Neural cell (in vitro differentiated cells): ENCODE results near the gene RNLS. TPM values are rescaled to one million over a fixed set of nuclear protein-coding genes. Genes with fewer than 3 reads are reported as not detected.
"Not testable (repeated sequence)": the region's sequence is repeated elsewhere in the genome, so short reads cannot be mapped to it uniquely, and the experiment has no call there.

ENCODE experiments used
- H2AFZ ChIP-seq: fragments of 200-600, 300-800 bp; sonication (generic), shearing (Covaris generic); 2 replicates; pipeline ENCODE4 v1.6.0; 2014; ENCODE audit warnings: low read depth, mild to moderate bottlenecking, antibody characterized with exemption, low read length, moderate library complexity
- H3F3A ChIP-seq: fragments of 200-600 bp; shearing (Covaris generic); 2 replicates; pipeline ENCODE4 v1.6.1; 2016; ENCODE audit warnings: mild to moderate bottlenecking, moderate library complexity, mixed read lengths, antibody characterized with exemption, low read length; ENCODE audit not compliant: insufficient read depth, poor library complexity, severe bottlenecking
- H3K27ac ChIP-seq: fragments of 200-600, 300-800 bp; sonication (generic), shearing (Covaris generic); 2 replicates; pipeline ENCODE4 v1.5.1; 2014; ENCODE audit warnings: mild to moderate bottlenecking, low read length, moderate library complexity
- H3K27me3 ChIP-seq: fragments of 300-800, 200-600 bp; sonication (generic), shearing (Covaris generic); 2 replicates; pipeline ENCODE4 v1.6.0; 2014; ENCODE audit warnings: mild to moderate bottlenecking, low read depth, low read length, moderate library complexity; ENCODE audit not compliant: insufficient read depth
- H3K36me3 ChIP-seq: fragments of 300-800, 200-600 bp; sonication (generic), shearing (Covaris generic); 2 replicates; pipeline ENCODE4 v1.5.1; 2014; ENCODE audit warnings: mild to moderate bottlenecking, antibody characterized with exemption, low read length, moderate library complexity; ENCODE audit not compliant: insufficient read depth
- H3K4me2 ChIP-seq: fragments of 300-800, 200-600 bp; sonication (generic), shearing (Covaris generic); 2 replicates; pipeline ENCODE4 v1.6.0; 2014; ENCODE audit warnings: mild to moderate bottlenecking, low read length
- H3K4me3 ChIP-seq: fragments of 300-800, 200-600 bp; sonication (generic), shearing (Covaris generic); 2 replicates; pipeline ENCODE4 v1.5.1; 2014; ENCODE audit warnings: mild to moderate bottlenecking, low read length, moderate library complexity
- H3K79me2 ChIP-seq: fragments of 200-600 bp; shearing (Covaris generic); replicated peaks from 2 replicates; pipeline ENCODE4 v1.6.0; 2014; ENCODE audit warnings: mild to moderate bottlenecking, low read length, moderate library complexity; ENCODE audit not compliant: insufficient read depth
- H3K9ac ChIP-seq: fragments of 300-800, 200-600 bp; sonication (generic), shearing (Covaris generic); 2 replicates; pipeline ENCODE4 v1.6.1; 2016; ENCODE audit warnings: mild to moderate bottlenecking, low read length, mixed read lengths
- H3K9me2 ChIP-seq: fragments of 200-600 bp; shearing (Covaris generic); 2 replicates; pipeline ENCODE4 v1.6.1; 2016; ENCODE audit warnings: mild to moderate bottlenecking, low read length, mixed read lengths; ENCODE audit not compliant: insufficient read depth
- H3K9me3 ChIP-seq: fragments of 200-600, 300-800 bp; sonication (generic), shearing (Covaris generic); 2 replicates; pipeline ENCODE4 v1.6.1; 2016; ENCODE audit warnings: mild to moderate bottlenecking, mixed run types, low read length, moderate library complexity, mixed read lengths
- H4K20me1 ChIP-seq: fragments of 200-600 bp; shearing (Covaris generic); 2 replicates; pipeline ENCODE4 v1.6.1; 2016; ENCODE audit warnings: mild to moderate bottlenecking, mixed run types; ENCODE audit not compliant: insufficient read depth
- CTCF ChIP-seq: fragments of 450-650 bp; IDR thresholded peaks from 2 replicates; pipeline ENCODE4 v1.5.1; 2014; ENCODE audit warnings: antibody characterized with exemption, mild to moderate bottlenecking, moderate library complexity; ENCODE audit not compliant: poor library complexity, severe bottlenecking
- EP300 ChIP-seq: fragments of 450-650 bp; conservative IDR thresholded peaks from 2 replicates; pipeline ENCODE4 v1.6.1; 2014; ENCODE audit warnings: antibody characterized with exemption, mild to moderate bottlenecking, moderate library complexity; ENCODE audit not compliant: poor library complexity, severe bottlenecking
- EZH2 ChIP-seq: fragments of 200-600, 300-800 bp; shearing (Covaris generic), sonication (generic); IDR thresholded peaks from 2 replicates; pipeline ENCODE4 v1.6.1; 2014; ENCODE audit warnings: antibody characterized with exemption, low read length, borderline replicate concordance, mild to moderate bottlenecking; ENCODE audit not compliant: insufficient read depth, poor library complexity, severe bottlenecking
- MXI1 ChIP-seq: fragments of 450-650 bp; conservative IDR thresholded peaks from 2 replicates; pipeline ENCODE4 v1.6.1; 2014; ENCODE audit warnings: antibody characterized with exemption, mild to moderate bottlenecking; ENCODE audit not compliant: poor library complexity, severe bottlenecking
- POLR2AphosphoS5 ChIP-seq: IDR thresholded peaks from 2 replicates; pipeline ENCODE4 v1.6.1; 2012
- RAD21 ChIP-seq: fragments of 450-650 bp; conservative IDR thresholded peaks from 2 replicates; pipeline ENCODE4 v1.6.1; 2014; ENCODE audit warnings: antibody characterized with exemption, mild to moderate bottlenecking, moderate library complexity
- SMC3 ChIP-seq: fragments of 450-650 bp; conservative IDR thresholded peaks from 2 replicates; pipeline ENCODE4 v1.6.1; 2014; ENCODE audit warnings: antibody characterized with exemption, mild to moderate bottlenecking, moderate library complexity; ENCODE audit not compliant: poor library complexity
- TAF1 ChIP-seq: IDR thresholded peaks from 2 replicates; pipeline ENCODE4 v1.6.1; 2012; ENCODE audit warnings: low read depth
- polyA plus RNA-seq: library from polyadenylated mRNA; depleted of rRNA; stranded (reverse); fragments of >200 nt; gene quantifications from 2 replicates; pipeline ENCODE4 v1.2.3, GENCODE V29; 2014
- TF ChIP-seq, protein P1 (sequence below): IDR thresholded peaks from 2 replicates; pipeline ENCODE4 v1.6.1; 2012; ENCODE audit warnings: borderline replicate concordance

RNLS gene
- polyA plus RNA-seq, 1 donor from 2014 or later: 0.20 TPM

DNA sequence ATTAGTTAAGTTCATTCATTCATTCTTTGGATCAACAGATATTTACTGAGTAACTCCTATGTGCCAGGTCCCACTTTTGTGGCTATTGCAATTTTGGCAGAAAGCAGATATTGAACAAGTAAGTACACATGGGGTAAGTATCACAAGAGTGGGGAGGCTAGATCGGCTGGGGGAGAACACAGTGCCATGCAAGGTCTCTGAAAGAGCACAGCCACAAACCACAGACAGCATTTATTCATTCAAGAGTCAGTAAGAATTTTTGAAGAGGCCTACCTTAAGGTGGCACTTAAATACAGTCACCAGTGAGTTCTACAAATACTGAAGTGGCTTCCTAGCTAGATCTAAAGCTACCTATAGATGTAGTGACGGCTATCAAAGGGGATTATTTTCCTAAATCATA is 304.2 kb downstream of the RNLS start:
- Histone ChIP-seq H3K27ac (no peak overlapping the region), H3K4me3 (no peak overlapping the region), H3K36me3 (no peaks in the 10 kb centered on the region), H3K9ac (no peak overlapping the region), H3K4me2 (no peak overlapping the region), H3F3A (no peaks in the 10 kb centered on the region), H2AFZ (no peak overlapping the region), H4K20me1 (no peaks in the 10 kb centered on the region), H3K9me3 (no peaks in the 10 kb centered on the region), H3K79me2 (no peaks in the 10 kb centered on the region), H3K9me2 (no peaks in the 10 kb centered on the region), H3K27me3 (no peaks in the 10 kb centered on the region)
- no peak for TF ChIP-seq POLR2AphosphoS5
- no peak for TF ChIP-seq MXI1
- no peak for TF ChIP-seq EP300
- TF ChIP-seq, protein P1, sequence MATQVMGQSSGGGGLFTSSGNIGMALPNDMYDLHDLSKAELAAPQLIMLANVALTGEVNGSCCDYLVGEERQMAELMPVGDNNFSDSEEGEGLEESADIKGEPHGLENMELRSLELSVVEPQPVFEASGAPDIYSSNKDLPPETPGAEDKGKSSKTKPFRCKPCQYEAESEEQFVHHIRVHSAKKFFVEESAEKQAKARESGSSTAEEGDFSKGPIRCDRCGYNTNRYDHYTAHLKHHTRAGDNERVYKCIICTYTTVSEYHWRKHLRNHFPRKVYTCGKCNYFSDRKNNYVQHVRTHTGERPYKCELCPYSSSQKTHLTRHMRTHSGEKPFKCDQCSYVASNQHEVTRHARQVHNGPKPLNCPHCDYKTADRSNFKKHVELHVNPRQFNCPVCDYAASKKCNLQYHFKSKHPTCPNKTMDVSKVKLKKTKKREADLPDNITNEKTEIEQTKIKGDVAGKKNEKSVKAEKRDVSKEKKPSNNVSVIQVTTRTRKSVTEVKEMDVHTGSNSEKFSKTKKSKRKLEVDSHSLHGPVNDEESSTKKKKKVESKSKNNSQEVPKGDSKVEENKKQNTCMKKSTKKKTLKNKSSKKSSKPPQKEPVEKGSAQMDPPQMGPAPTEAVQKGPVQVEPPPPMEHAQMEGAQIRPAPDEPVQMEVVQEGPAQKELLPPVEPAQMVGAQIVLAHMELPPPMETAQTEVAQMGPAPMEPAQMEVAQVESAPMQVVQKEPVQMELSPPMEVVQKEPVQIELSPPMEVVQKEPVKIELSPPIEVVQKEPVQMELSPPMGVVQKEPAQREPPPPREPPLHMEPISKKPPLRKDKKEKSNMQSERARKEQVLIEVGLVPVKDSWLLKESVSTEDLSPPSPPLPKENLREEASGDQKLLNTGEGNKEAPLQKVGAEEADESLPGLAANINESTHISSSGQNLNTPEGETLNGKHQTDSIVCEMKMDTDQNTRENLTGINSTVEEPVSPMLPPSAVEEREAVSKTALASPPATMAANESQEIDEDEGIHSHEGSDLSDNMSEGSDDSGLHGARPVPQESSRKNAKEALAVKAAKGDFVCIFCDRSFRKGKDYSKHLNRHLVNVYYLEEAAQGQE: no peak
- TF ChIP-seq EZH2: no peak
- no peak for TF ChIP-seq CTCF
- no peak for TF ChIP-seq SMC3
- TF ChIP-seq TAF1: no peak
- no peak for TF ChIP-seq RAD21

GRCh38 chr10:88276945-88277344 is 306.2 kb downstream of the RNLS start:
- H3K27ac ChIP-seq, H3K4me2 ChIP-seq, H3K4me3 ChIP-seq, H3K9me3 ChIP-seq, H3K79me2 ChIP-seq, H3K36me3 ChIP-seq, H4K20me1 ChIP-seq, H3K9me2 ChIP-seq, H3F3A ChIP-seq, H3K27me3 ChIP-seq, H2AFZ ChIP-seq, H3K9ac ChIP-seq: not testable (repeated sequence)

DNA sequence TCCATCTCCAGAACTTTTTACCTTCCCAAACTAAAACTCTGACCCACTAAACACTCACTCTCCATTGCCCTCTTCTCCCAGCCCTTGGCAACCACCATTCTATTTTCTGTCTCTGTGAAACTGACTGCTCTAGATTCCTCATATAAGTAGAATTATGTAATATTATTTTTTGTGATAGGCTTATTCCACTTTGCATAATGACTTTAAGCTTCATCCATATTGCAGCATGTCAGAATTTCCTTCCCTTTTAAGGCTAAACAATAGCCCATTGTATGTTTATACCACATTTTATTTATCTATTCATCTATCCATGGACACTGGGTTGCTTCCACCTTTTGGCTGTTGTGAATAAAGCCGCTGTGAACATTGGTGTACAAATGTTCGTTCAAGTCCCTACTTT is 308.8 kb downstream of the RNLS start:
- no peak overlapping the region for H3K9ac ChIP-seq
- H3K4me3 ChIP-seq: no peak overlapping the region
- no peaks in the 10 kb centered on the region for H3K79me2 ChIP-seq
- no peak overlapping the region for H3K4me2 ChIP-seq
- no peaks in the 10 kb centered on the region for H3K9me3 ChIP-seq
- H3K27me3 ChIP-seq: no peaks in the 10 kb centered on the region
- no peaks in the 10 kb centered on the region for H4K20me1 ChIP-seq
- H3K36me3 ChIP-seq: no peaks in the 10 kb centered on the region
- no peaks in the 10 kb centered on the region for H3F3A ChIP-seq
- H2AFZ ChIP-seq: no peak overlapping the region
- H3K27ac ChIP-seq: no peak overlapping the region
- no peaks in the 10 kb centered on the region for H3K9me2 ChIP-seq
- no peak for TF ChIP-seq RAD21
